A549 (cell line): ENCODE measurements around the gene MESD.

Experiments
- CEBPB ChIP-seq, 2 experiments: fragments of >200 bp in 1 of 2; sonication (Bioruptor Twin) in 1 of 2; formaldehyde crosslinking in 1 of 2; IDR thresholded peaks; 2 replicates each; pipeline ENCODE4 v1.6.1; 2012 to 2016
- CHD4 ChIP-seq: fragments of 200-600 bp; sonication (generic); IDR thresholded peaks from 2 replicates; pipeline ENCODE4 v1.6.1; 2016; ENCODE audit warnings: antibody characterized with exemption, mild to moderate bottlenecking, borderline replicate concordance
- EP300 ChIP-seq, 2 experiments: fragments of >200 bp; sonication (Bioruptor Twin); formaldehyde crosslinking; IDR thresholded peaks; 2 replicates in 1 of 2; 3 replicates in 1 of 2; pipeline ENCODE4 v1.6.1; 2016 to 2017
- NFE2L2 ChIP-seq: fragments of 150-350 bp; conservative IDR thresholded peaks from 2 replicates; pipeline ENCODE4 v1.6.1; 2014; ENCODE audit warnings: low read length
- POLR2A ChIP-seq: IDR thresholded peaks from 2 replicates; pipeline ENCODE4 v1.6.1; 2012; ENCODE audit warnings: mild to moderate bottlenecking, low read length
- RCOR1 ChIP-seq: fragments of 150-350 bp; IDR thresholded peaks from 2 replicates; pipeline ENCODE4 v1.6.1; 2014; ENCODE audit warnings: antibody characterized with exemption, low read length, low read depth
- RFX5 ChIP-seq: fragments of 450-650 bp; IDR thresholded peaks from 2 replicates; pipeline ENCODE4 v1.7.1; 2014; ENCODE audit warnings: antibody characterized with exemption, mild to moderate bottlenecking, moderate library complexity
- SREBF2 ChIP-seq: fragments of 450-650 bp; IDR thresholded peaks from 2 replicates; pipeline ENCODE4 v1.6.1; 2014; ENCODE audit warnings: mild to moderate bottlenecking, moderate library complexity
- ZFP36 ChIP-seq: fragments of 450-650 bp; IDR thresholded peaks from 2 replicates; pipeline ENCODE4 v1.6.1; 2014; ENCODE audit warnings: borderline replicate concordance; ENCODE audit not compliant: partially characterized antibody
- TF ChIP-seq, protein P1 (sequence below): fragments of >200 bp; sonication (Bioruptor Twin); formaldehyde crosslinking; IDR thresholded peaks from 3 replicates; pipeline ENCODE4 v1.5.1; 2016

DNA sequence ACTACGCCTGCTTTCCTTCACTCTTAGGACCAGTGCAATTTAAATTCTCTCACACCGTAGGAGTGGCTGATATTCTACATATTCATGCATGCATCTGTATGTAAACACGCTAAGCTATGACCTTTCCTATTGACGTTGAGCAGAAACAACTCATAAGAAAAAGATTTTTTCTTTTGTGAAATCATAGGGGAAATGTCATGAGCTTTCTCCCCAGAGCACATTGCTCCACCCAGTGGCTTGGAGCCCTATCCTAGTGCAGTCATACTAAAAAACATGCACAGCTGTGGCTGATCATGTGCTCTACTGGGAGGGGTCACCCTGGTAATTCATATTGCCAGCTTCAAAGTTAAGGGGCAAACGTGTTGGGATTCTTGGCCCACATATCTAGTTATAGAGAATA lies 1.8 kb upstream of the MESD start:
- TF ChIP-seq CEBPB (IDR thresholded peaks at IDR 0.05): no peak
- no peak for TF ChIP-seq RCOR1
- TF ChIP-seq, protein P1, sequence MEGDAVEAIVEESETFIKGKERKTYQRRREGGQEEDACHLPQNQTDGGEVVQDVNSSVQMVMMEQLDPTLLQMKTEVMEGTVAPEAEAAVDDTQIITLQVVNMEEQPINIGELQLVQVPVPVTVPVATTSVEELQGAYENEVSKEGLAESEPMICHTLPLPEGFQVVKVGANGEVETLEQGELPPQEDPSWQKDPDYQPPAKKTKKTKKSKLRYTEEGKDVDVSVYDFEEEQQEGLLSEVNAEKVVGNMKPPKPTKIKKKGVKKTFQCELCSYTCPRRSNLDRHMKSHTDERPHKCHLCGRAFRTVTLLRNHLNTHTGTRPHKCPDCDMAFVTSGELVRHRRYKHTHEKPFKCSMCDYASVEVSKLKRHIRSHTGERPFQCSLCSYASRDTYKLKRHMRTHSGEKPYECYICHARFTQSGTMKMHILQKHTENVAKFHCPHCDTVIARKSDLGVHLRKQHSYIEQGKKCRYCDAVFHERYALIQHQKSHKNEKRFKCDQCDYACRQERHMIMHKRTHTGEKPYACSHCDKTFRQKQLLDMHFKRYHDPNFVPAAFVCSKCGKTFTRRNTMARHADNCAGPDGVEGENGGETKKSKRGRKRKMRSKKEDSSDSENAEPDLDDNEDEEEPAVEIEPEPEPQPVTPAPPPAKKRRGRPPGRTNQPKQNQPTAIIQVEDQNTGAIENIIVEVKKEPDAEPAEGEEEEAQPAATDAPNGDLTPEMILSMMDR: no peak
- no peak for TF ChIP-seq ZFP36
- no peak for TF ChIP-seq POLR2A
- TF ChIP-seq CHD4: no peak
- TF ChIP-seq EP300 (IDR thresholded peaks at IDR 0.05): no peak
- TF ChIP-seq SREBF2: no peak
- TF ChIP-seq RFX5: no peak
- no peak for TF ChIP-seq NFE2L2
